ENCODE measurements around the gene TMC7.

- TF ChIP-seq SPI1 (IDR thresholded peaks at IDR 0.05; ENCODE audit: borderline replicate concordance, low read depth) (no peak), CTCF (IDR thresholded peaks at IDR 0.05; ENCODE audit: insufficient read depth, low read length) (peak; percentile 3), REST (IDR thresholded peaks at IDR 0.05; ENCODE audit: insufficient replicate concordance, low read depth) (no peak)
These were observed at the start of gene TMC7 for GRCh38 chr16:18983565-18984434.
